GM12878 (cell line): Measurements from ENCODE around the gene SERPINE3. TPM values are rescaled to one million over a fixed set of nuclear protein-coding genes. Genes with fewer than 3 reads are reported as not detected.

Experiments used
- ATAC-seq: fragments of 200-7000 bp; cut with Tn5 transposase; 3 replicates; pipeline ENCODE4 v1.9.1; 2020; ENCODE audit warnings: mild to moderate bottlenecking, moderate library complexity
- BruUV-seq: library from RNA; stranded (reverse); fragments of 400-500 nt; replicated peaks from 2 replicates; lab custom pipeline; 2021; lab: Mats Ljungman, UMichigan
- CTCF ChIA-PET: fragments of 300-600 bp; sonication (Branson Sonifier 250); formaldehyde crosslinking; extraction: SDS; loops from one replicate; lab custom pipeline; 2021; ENCODE audit warnings: inconsistent platforms; lab: Yijun Ruan, JAX
- POLR2A ChIA-PET: fragments of 350-600 bp; formaldehyde crosslinking; extraction: SDS; loops from one replicate; lab custom pipeline; 2021; ENCODE audit warnings: inconsistent platforms; lab: Charles Lee
- RAD21 ChIA-PET: fragments of 300-600 bp; sonication (Branson Sonifier 250); formaldehyde crosslinking; loops from one replicate; lab custom pipeline; 2023; ENCODE audit warnings: antibody characterized with exemption; ENCODE audit not compliant: unreplicated experiment; lab: Charles Lee
- SMC1A ChIA-PET: fragments of 300-600 bp; sonication (Branson Sonifier 250); formaldehyde crosslinking; loops from one replicate; lab custom pipeline; 2023; ENCODE audit not compliant: unreplicated experiment, uncharacterized antibody; lab: Charles Lee
- DNase-seq: peaks from one replicate; pipeline ENCODE4 v3.0.0-alpha.2; 2011; ENCODE audit warnings: low read depth, low spot score
- FAIRE-seq: peaks from 3 replicates; lab custom pipeline; 2011; peaks lifted over from hg19 to GRCh38; lab: Jason Lieb, UNC
- H2AFZ ChIP-seq: 2 replicates; pipeline ENCODE4 v1.6.0; 2011; ENCODE audit warnings: low read depth, low read length, control low read depth; ENCODE audit not compliant: control insufficient read depth
- H3K27ac ChIP-seq: 2 replicates; pipeline ENCODE4 v1.5.1; 2011; ENCODE audit warnings: control low read depth; ENCODE audit not compliant: control insufficient read depth, insufficient read depth
- H3K27me3 ChIP-seq, 2 experiments: replicated peaks in 1 of 2; 2 replicates each; pipeline versions ENCODE4 v1.6.0 to v1.6.1; 2011; ENCODE audit warnings: low read length in 1 of 2; ENCODE audit not compliant: control insufficient read depth in 2 of 2, insufficient read depth in 2 of 2
- H3K36me3 ChIP-seq, 2 experiments: 2 replicates each; pipeline ENCODE4 v1.5.1; 2011; ENCODE audit warnings: low read length in 1 of 2; ENCODE audit not compliant: control insufficient read depth in 2 of 2, insufficient read depth in 2 of 2
- H3K4me1 ChIP-seq: 2 replicates; pipeline ENCODE4 v1.6.1; 2011; ENCODE audit warnings: mild to moderate bottlenecking, low read length, moderate library complexity, mixed read lengths; ENCODE audit not compliant: control insufficient read depth, insufficient read depth
- H3K4me2 ChIP-seq: 2 replicates; pipeline ENCODE4 v1.6.0; 2011; ENCODE audit warnings: control low read depth; ENCODE audit not compliant: control insufficient read depth, insufficient read depth
- H3K4me3 ChIP-seq: fragments of 200-600 bp; sonication (generic); 2 replicates; pipeline ENCODE4 v1.5.1; 2016
- H3K79me2 ChIP-seq: 2 replicates; pipeline ENCODE4 v1.6.0; 2011; ENCODE audit warnings: low read length; ENCODE audit not compliant: control insufficient read depth, insufficient read depth
- H3K9ac ChIP-seq: 2 replicates; pipeline ENCODE4 v1.8.0; 2011; ENCODE audit warnings: low read length, control low read depth, mixed read lengths; ENCODE audit not compliant: control insufficient read depth, insufficient read depth
- H3K9me3 ChIP-seq: replicated peaks from 3 replicates; pipeline ENCODE4 v1.5.1; 2011; ENCODE audit warnings: mild to moderate bottlenecking, low read length; ENCODE audit not compliant: control insufficient read depth, insufficient read depth
- H4K20me1 ChIP-seq: 2 replicates; pipeline ENCODE4 v1.6.0; 2011; ENCODE audit not compliant: control insufficient read depth, insufficient read depth
- ASH2L ChIP-seq: fragments of 300-600, 200-600 bp; sonication (generic); IDR thresholded peaks from 2 replicates; pipeline ENCODE4 v1.6.1; 2017; ENCODE audit warnings: low read depth, mild to moderate bottlenecking, borderline replicate concordance
- GABPA ChIP-seq: IDR thresholded peaks from 2 replicates; pipeline ENCODE4 v1.6.1; 2014; ENCODE audit warnings: antibody characterized with exemption, low read depth, mild to moderate bottlenecking, inconsistent platforms
- HDAC2 ChIP-seq: fragments of 200-600 bp; sonication (generic); IDR thresholded peaks from 2 replicates; pipeline ENCODE4 v1.6.1; 2017
- IRF4 ChIP-seq: IDR thresholded peaks from 2 replicates; pipeline ENCODE4 v1.6.1; 2011; ENCODE audit warnings: low read depth, low read length
- NFYA ChIP-seq: IDR thresholded peaks from 2 replicates; pipeline ENCODE4 v1.6.1; 2011; ENCODE audit warnings: low read depth, mild to moderate bottlenecking, low read length, improper control_type of control experiment, borderline replicate concordance
- NR2F1 ChIP-seq: fragments of 450-650 bp; conservative IDR thresholded peaks from 2 replicates; pipeline ENCODE4 v1.6.1; 2017; ENCODE audit warnings: mild to moderate bottlenecking
- POLR2A ChIP-seq: IDR thresholded peaks from 2 replicates; pipeline ENCODE4 v1.6.1; 2011; ENCODE audit warnings: low read depth, mild to moderate bottlenecking, low read length
- RBBP5 ChIP-seq: fragments of 200-600 bp; sonication (generic); conservative IDR thresholded peaks from 2 replicates; pipeline ENCODE4 v1.6.1; 2016
- SREBF2 ChIP-seq: IDR thresholded peaks from 2 replicates; pipeline ENCODE4 v1.6.1; 2012; ENCODE audit warnings: mild to moderate bottlenecking, low read length
- SRF ChIP-seq, 2 experiments: IDR thresholded peaks; 2 replicates each; pipeline ENCODE4 v1.6.1; 2011; ENCODE audit warnings: low read depth in 2 of 2, low read length in 2 of 2, mild to moderate bottlenecking in 1 of 2, moderate library complexity in 1 of 2
- SUPT20H ChIP-seq: IDR thresholded peaks from 2 replicates; pipeline ENCODE4 v1.6.1; 2011; ENCODE audit warnings: low read depth, mild to moderate bottlenecking, low read length, moderate library complexity, borderline replicate concordance; ENCODE audit not compliant: control insufficient read depth
- ZNF384 ChIP-seq: IDR thresholded peaks from 2 replicates; pipeline ENCODE4 v1.6.1; 2012; ENCODE audit warnings: low read depth, mild to moderate bottlenecking, low read length, improper control_type of control experiment, borderline replicate concordance
- WGBS: methylation state at CpG from one replicate; pipeline ENCODE4 v1.1.6; 2016; ENCODE audit warnings: low lambda C conversion rate; ENCODE audit not compliant: insufficient replicate concordance, insufficient coverage; ENCODE audit errors: missing lambda C conversion rate; 5-methylcytosine and 5-hydroxymethylcytosine counted together
- in situ Hi-C: fragments of 300-500 bp; cut with MboI; formaldehyde crosslinking; loops from 9 replicates; pipeline ENCODE4 v1.14.3; 2018; ENCODE audit warnings: mixed read lengths
- intact Hi-C: fragments of 100-400 bp; cut with micrococcal nuclease; formaldehyde crosslinking; loops from one replicate; pipeline ENCODE4 v1.14.2; 2022; ENCODE audit not compliant: unreplicated experiment
- polyA plus RNA-seq, 11 experiments: library from polyadenylated mRNA; depleted of rRNA in 4 of 11; unstranded in 6 of 11; stranded (reverse) in 5 of 11; fragments of >200 nt; fragmentation: Nextera tagmentation in 4 of 11; fragmentation: Illumina TruSeq in 1 of 11; extraction: Ambion mirVana in 4 of 11; extraction: Trizol in 1 of 11; gene quantifications; 1 replicate in 1 of 11; 2 replicates in 10 of 11; pipeline versions ENCODE4 v1.2.1 to v1.2.3, GENCODE V29; 2011 to 2016; ENCODE audit warnings: inconsistent platforms in 2 of 11, missing spikeins in 2 of 11, low read depth in 1 of 11
- total RNA-seq, 4 experiments: library from RNA; depleted of rRNA in 3 of 4; stranded (reverse); fragments of >200 nt in 3 of 4; fragmentation: Illumina TruSeq in 1 of 4; extraction: Trizol in 1 of 4; gene quantifications; 2 replicates each; pipeline versions ENCODE4 v1.2.1 to v1.2.3, GENCODE V29; 2013 to 2021
- TF ChIP-seq, protein P1 (sequence below): fragments of 450-650 bp; IDR thresholded peaks from 2 replicates; pipeline ENCODE4 v1.6.1; 2017; ENCODE audit warnings: mild to moderate bottlenecking
- TF ChIP-seq, protein P2 (sequence below): IDR thresholded peaks from 2 replicates; pipeline ENCODE4 v1.6.1; 2011; ENCODE audit warnings: low read depth, mild to moderate bottlenecking, low read length, moderate library complexity, borderline replicate concordance; ENCODE audit errors: extremely low read depth

SERPINE3 gene
- total and polyA plus RNA-seq, 10 of the 15 experiments (the other 5 are each of a cell fraction or from before 2014, with no cell fraction given) = 0.19 TPM; not detected in 9

DNA sequence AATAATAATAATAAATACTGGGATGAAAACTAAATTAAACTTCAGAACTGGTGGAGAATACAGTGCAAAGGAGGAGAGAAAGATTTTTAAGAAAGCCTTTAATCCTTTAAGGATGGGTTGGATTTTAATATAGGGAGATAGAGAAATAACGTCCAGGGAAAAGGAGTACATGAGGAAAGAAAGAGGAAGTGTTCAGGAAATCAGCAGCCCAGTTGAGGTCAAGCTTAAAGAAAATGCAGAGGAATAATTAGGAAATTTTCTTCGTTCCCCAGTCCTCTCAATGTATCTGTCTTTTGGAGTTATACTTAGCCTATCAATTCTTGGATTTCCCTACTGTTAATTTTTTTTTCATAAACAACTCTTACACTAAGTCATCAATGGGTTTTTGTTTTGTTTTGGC is 65.7 kb downstream of the SERPINE3 start:
- Histone ChIP-seq H3K36me3 (peaks cover 0 to 18% of the 10 kb centered on the region in 2 experiments; a peak in 2 of 4 replicates), H3K27ac (no peak overlapping the region), H3K9me3 (no peaks in the 10 kb centered on the region; the same call in 2 of the 3 replicates), H3K4me3 (no peak overlapping the region), H2AFZ (no peak overlapping the region), H3K4me2 (no peak overlapping the region), H3K27me3 (no peaks in the 10 kb centered on the region), H3K9ac (no peak overlapping the region), H3K79me2 (peaks cover 50% of the 10 kb centered on the region), H4K20me1 (no peaks in the 10 kb centered on the region), H3K4me1 (peaks cover 7% of the 10 kb centered on the region; the same call in 1 of the 2 replicates)
- POLR2A ChIA-PET = interaction anchor here (1.2 kb wide), 1 partner anchor 15 kb away, joined by 3 read pairs; no protein-coding TSS in a partner anchor
- ATAC-seq = no peak
- SMC1A ChIA-PET = interaction anchor here (1.4 to 2.2 kb wide), 4 partner anchors 9 to 19 kb away, joined by 4 to 10 read pairs (median 6); no protein-coding TSS in a partner anchor
- in situ Hi-C loops = no loop called here
- FAIRE-seq = no peak
- intact Hi-C loops = no loop called here
- TF ChIP-seq, protein P1, sequence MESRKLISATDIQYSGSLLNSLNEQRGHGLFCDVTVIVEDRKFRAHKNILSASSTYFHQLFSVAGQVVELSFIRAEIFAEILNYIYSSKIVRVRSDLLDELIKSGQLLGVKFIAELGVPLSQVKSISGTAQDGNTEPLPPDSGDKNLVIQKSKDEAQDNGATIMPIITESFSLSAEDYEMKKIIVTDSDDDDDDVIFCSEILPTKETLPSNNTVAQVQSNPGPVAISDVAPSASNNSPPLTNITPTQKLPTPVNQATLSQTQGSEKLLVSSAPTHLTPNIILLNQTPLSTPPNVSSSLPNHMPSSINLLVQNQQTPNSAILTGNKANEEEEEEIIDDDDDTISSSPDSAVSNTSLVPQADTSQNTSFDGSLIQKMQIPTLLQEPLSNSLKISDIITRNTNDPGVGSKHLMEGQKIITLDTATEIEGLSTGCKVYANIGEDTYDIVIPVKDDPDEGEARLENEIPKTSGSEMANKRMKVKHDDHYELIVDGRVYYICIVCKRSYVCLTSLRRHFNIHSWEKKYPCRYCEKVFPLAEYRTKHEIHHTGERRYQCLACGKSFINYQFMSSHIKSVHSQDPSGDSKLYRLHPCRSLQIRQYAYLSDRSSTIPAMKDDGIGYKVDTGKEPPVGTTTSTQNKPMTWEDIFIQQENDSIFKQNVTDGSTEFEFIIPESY = no peak
- no peak for TF ChIP-seq GABPA
- RAD21 ChIA-PET = interaction anchor here (1.3 kb wide), 2 partner anchors 9 to 15 kb away, joined by 3 to 5 read pairs; no protein-coding TSS in a partner anchor
- CTCF ChIA-PET = interaction anchor here (1.0 kb wide), 1 partner anchor 16 kb away, joined by 3 read pairs; no protein-coding TSS in a partner anchor
- no TSS peak for BruUV-seq
- DNase-seq = no peak
- WGBS = 50% methylated on average over 2 of the region's 2 CpGs

DNA sequence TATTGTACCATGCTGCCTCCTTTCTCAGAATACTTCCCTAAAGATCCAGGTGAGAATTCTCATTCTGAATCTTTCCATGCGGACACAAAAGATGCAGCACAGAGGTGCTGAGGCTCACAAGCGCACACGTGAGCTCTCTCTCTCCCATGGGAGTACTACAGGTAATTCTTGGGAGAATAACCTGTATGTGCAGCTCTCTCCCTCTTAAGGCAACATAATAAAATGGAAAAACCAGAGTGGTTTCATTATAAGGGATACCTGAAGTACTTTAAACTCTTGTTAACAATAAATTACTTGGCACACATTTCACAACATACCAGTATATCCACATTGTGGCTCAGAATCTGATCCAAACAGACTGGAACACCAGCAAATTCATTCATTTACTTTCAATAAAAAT is 72.9 kb downstream of the SERPINE3 start:
- peaks cover 0 to 16% of the 10 kb centered on the region in 2 experiments; a peak in 1 of 4 replicates for H3K36me3 ChIP-seq
- in situ Hi-C loops = no loop called here
- TF ChIP-seq IRF4 = no peak
- no peak for TF ChIP-seq ZNF384
- TF ChIP-seq HDAC2 = no peak
- TF ChIP-seq RBBP5 = no peak
- TF ChIP-seq POLR2A = no peak
- TF ChIP-seq NFYA = no peak
- TF ChIP-seq SUPT20H = no peak
- no peak for TF ChIP-seq SREBF2
- TF ChIP-seq ASH2L = no peak
- TF ChIP-seq NR2F1 = no peak
- TF ChIP-seq SRF (IDR thresholded peaks at IDR 0.05; ENCODE audit: low read depth in 2 of 2, low read length in 2 of 2) = no peak
- TF ChIP-seq, protein P2, sequence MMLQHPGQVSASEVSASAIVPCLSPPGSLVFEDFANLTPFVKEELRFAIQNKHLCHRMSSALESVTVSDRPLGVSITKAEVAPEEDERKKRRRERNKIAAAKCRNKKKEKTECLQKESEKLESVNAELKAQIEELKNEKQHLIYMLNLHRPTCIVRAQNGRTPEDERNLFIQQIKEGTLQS = no peak

More for the DNA sequence above, 72.9 kb downstream of the SERPINE3 start:
- Histone ChIP-seq H3K4me3 (no peak overlapping the region), H3K79me2 (peaks cover 45% of the 10 kb centered on the region), H3K27ac (no peak overlapping the region), H3K9me3 (peaks cover 8% of the 10 kb centered on the region), H2AFZ (no peak overlapping the region), H3K4me1 (peaks cover 13% of the 10 kb centered on the region; the same call in 1 of the 2 replicates), H4K20me1 (no peaks in the 10 kb centered on the region), H3K9ac (no peak overlapping the region), H3K27me3 (no peaks in the 10 kb centered on the region), H3K4me2 (no peak overlapping the region)
- POLR2A ChIA-PET = no interaction called here
- RAD21 ChIA-PET = interaction anchor here (1.1 kb wide), 1 partner anchor 140 kb away, joined by 3 read pairs; no protein-coding TSS in a partner anchor
- BruUV-seq = no TSS peak
- intact Hi-C loops = no loop called here
- ATAC-seq = no peak
- SMC1A ChIA-PET = interaction anchor here (1.5 kb wide), 1 partner anchor 10 kb away, joined by 3 read pairs; no protein-coding TSS in a partner anchor
- CTCF ChIA-PET = no interaction called here
- no peak for DNase-seq
- FAIRE-seq = no peak
- 97% methylated on average over 3 of the region's 3 CpGs for WGBS
